IPS-20b (cell line): ENCODE measurements around the gene MPDZ.
A peak's percentile ranks its signal among the peaks of the same experiment; 100 is the strongest.

Experiments
- H3K27ac ChIP-seq: one replicate; pipeline ENCODE4 v1.5.1; 2013; ENCODE audit warnings: low read length
- H3K27me3 ChIP-seq: 2 replicates; pipeline ENCODE4 v1.6.1; 2013; ENCODE audit warnings: mild to moderate bottlenecking, low read length, inconsistent platforms; ENCODE audit not compliant: insufficient read depth
- H3K36me3 ChIP-seq: 2 replicates; pipeline ENCODE4 v1.6.1; 2013; ENCODE audit warnings: low read depth, mild to moderate bottlenecking, inconsistent platforms, low read length, moderate library complexity; ENCODE audit not compliant: insufficient read depth
- H3K4me1 ChIP-seq: 2 replicates; pipeline ENCODE4 v1.6.1; 2013; ENCODE audit warnings: mild to moderate bottlenecking, control low read depth, inconsistent platforms, low read length, moderate library complexity; ENCODE audit not compliant: insufficient read depth
- H3K4me3 ChIP-seq: 2 replicates; pipeline ENCODE4 v1.5.1; 2013; ENCODE audit warnings: mild to moderate bottlenecking, low read length, inconsistent platforms
- H3K9ac ChIP-seq: 2 replicates; pipeline ENCODE4 v1.6.1; 2013; ENCODE audit warnings: low read depth, mild to moderate bottlenecking, inconsistent platforms, low read length, moderate library complexity
- H3K9me3 ChIP-seq: 2 replicates; pipeline ENCODE4 v1.6.1; 2013; ENCODE audit warnings: mild to moderate bottlenecking, low read depth, low read length, inconsistent platforms; ENCODE audit not compliant: insufficient read depth

Gene MPDZ

GRCh38 chr9:13146840-13147239 lies 132.7 kb downstream of the MPDZ start:
- Histone ChIP-seq H3K4me1 (peaks cover 23% of the 10 kb centered on the region), H3K27ac (no peak overlapping the region), H3K9me3 (no peaks in the 10 kb centered on the region), H3K27me3 (no peaks in the 10 kb centered on the region), H3K4me3 (no peak overlapping the region), H3K36me3 (peaks cover 27% of the 10 kb centered on the region), H3K9ac (no peak overlapping the region)

GRCh38 chr9:13145340-13145739 lies 134.2 kb downstream of the MPDZ start:
- Histone ChIP-seq H3K27ac (no peak overlapping the region), H3K4me1 (peaks cover 23% of the 10 kb centered on the region), H3K9me3 (no peaks in the 10 kb centered on the region), H3K9ac (no peak overlapping the region), H3K36me3 (peaks cover 27% of the 10 kb centered on the region), H3K27me3 (no peaks in the 10 kb centered on the region), H3K4me3 (no peak overlapping the region)

- Histone ChIP-seq H3K4me3 (no peak overlapping the region), H3K9ac (no peak overlapping the region), H3K36me3 (peaks cover 27% of the 10 kb centered on the region), H3K27ac (no peak overlapping the region), H3K4me1 (peaks cover 30% of the 10 kb centered on the region), H3K27me3 (no peaks in the 10 kb centered on the region), H3K9me3 (no peaks in the 10 kb centered on the region)
Observed at GRCh38 chr9:13144166-13144775, 135.2 kb downstream of the MPDZ start.

- H3K27ac ChIP-seq: no peak overlapping the region
- H3K4me3 ChIP-seq: no peak overlapping the region
- H3K9ac ChIP-seq: no peak overlapping the region
- no peaks in the 10 kb centered on the region for H3K27me3 ChIP-seq
- H3K4me1 ChIP-seq: peaks cover 30% of the 10 kb centered on the region
- no peaks in the 10 kb centered on the region for H3K9me3 ChIP-seq
- peaks cover 31% of the 10 kb centered on the region for H3K36me3 ChIP-seq
Observed at GRCh38 chr9:13143281-13143680, 136.2 kb downstream of the MPDZ start.

GRCh38 chr9:13142776-13143175 lies 136.7 kb downstream of the MPDZ start:
- no peak overlapping the region for H3K9ac ChIP-seq
- H3K4me3 ChIP-seq: no peak overlapping the region
- peaks cover 30% of the 10 kb centered on the region for H3K4me1 ChIP-seq

GRCh38 chr9:13141629-13142028 lies 137.9 kb downstream of the MPDZ start:
- Histone ChIP-seq H3K27ac (no peak overlapping the region), H3K9me3 (no peaks in the 10 kb centered on the region), H3K4me1 (peaks cover 30% of the 10 kb centered on the region), H3K9ac (no peak overlapping the region), H3K4me3 (no peak overlapping the region), H3K27me3 (no peaks in the 10 kb centered on the region), H3K36me3 (peaks cover 31% of the 10 kb centered on the region)

More at GRCh38 chr9:13142776-13143175, 136.7 kb downstream of the MPDZ start:
- no peaks in the 10 kb centered on the region for H3K27me3 ChIP-seq
- peaks cover 31% of the 10 kb centered on the region for H3K36me3 ChIP-seq
- no peaks in the 10 kb centered on the region for H3K9me3 ChIP-seq
- no peak overlapping the region for H3K27ac ChIP-seq

GRCh38 chr9:13140843-13141592 lies 138.5 kb downstream of the MPDZ start:
- Histone ChIP-seq H3K4me3 (no peak overlapping the region), H3K27ac (no peak overlapping the region), H3K9ac (no peak overlapping the region), H3K9me3 (no peaks in the 10 kb centered on the region), H3K36me3 (peaks cover 35% of the 10 kb centered on the region), H3K4me1 (peaks cover 30% of the 10 kb centered on the region), H3K27me3 (no peaks in the 10 kb centered on the region)

- peak overlapping the region; percentile 47 for H3K27ac ChIP-seq
- H3K4me1 ChIP-seq: peaks cover 22% of the 10 kb centered on the region
- no peaks in the 10 kb centered on the region for H3K27me3 ChIP-seq
- no peak overlapping the region for H3K4me3 ChIP-seq
- peaks cover 48% of the 10 kb centered on the region for H3K36me3 ChIP-seq
- H3K9me3 ChIP-seq: no peaks in the 10 kb centered on the region
- no peak overlapping the region for H3K9ac ChIP-seq
Observed at GRCh38 chr9:13139641-13140171, 139.8 kb downstream of the MPDZ start.

- peaks cover 6% of the 10 kb centered on the region for H3K4me1 ChIP-seq
- no peaks in the 10 kb centered on the region for H3K9me3 ChIP-seq
- H3K27me3 ChIP-seq: no peaks in the 10 kb centered on the region
- no peak overlapping the region for H3K27ac ChIP-seq
- H3K9ac ChIP-seq: no peak overlapping the region
- peaks cover 68% of the 10 kb centered on the region for H3K36me3 ChIP-seq
- no peak overlapping the region for H3K4me3 ChIP-seq
Observed at GRCh38 chr9:13137426-13137825, 142.1 kb downstream of the MPDZ start.

- H3K4me3 ChIP-seq: no peak overlapping the region
- H3K9me3 ChIP-seq: no peaks in the 10 kb centered on the region
- no peaks in the 10 kb centered on the region for H3K27me3 ChIP-seq
Observed at GRCh38 chr9:13131991-13132390, 147.5 kb downstream of the MPDZ start.

GRCh38 chr9:13131416-13131815 lies 148.1 kb downstream of the MPDZ start:
- no peak overlapping the region for H3K4me3 ChIP-seq
- no peaks in the 10 kb centered on the region for H3K4me1 ChIP-seq
- H3K9ac ChIP-seq: no peak overlapping the region
- no peaks in the 10 kb centered on the region for H3K27me3 ChIP-seq
- H3K27ac ChIP-seq: no peak overlapping the region
- H3K36me3 ChIP-seq: peaks cover 53% of the 10 kb centered on the region
- no peaks in the 10 kb centered on the region for H3K9me3 ChIP-seq

More at GRCh38 chr9:13131991-13132390, 147.5 kb downstream of the MPDZ start:
- Histone ChIP-seq H3K9ac (no peak overlapping the region), H3K27ac (no peak overlapping the region), H3K4me1 (no peaks in the 10 kb centered on the region), H3K36me3 (peaks cover 58% of the 10 kb centered on the region)
